Gastrocnemius medialis (tissue), 4 donors: ENCODE results near the gene ASCC1.

Source experiments
- CTCF ChIP-seq, 5 experiments: fragments of 450-650 bp in 3 of 5; fragments of 200-600 bp in 2 of 5; sonication (generic) in 2 of 5; IDR thresholded peaks in 4 of 5; conservative IDR thresholded peaks in 1 of 5; 1 replicate in 4 of 5; 2 replicates in 1 of 5; pipeline ENCODE4 v1.5.1; 2016 to 2019; ENCODE audit warnings: antibody characterized with exemption in 5 of 5, mild to moderate bottlenecking in 3 of 5, moderate library complexity in 3 of 5
- POLR2A ChIP-seq, 2 donors: fragments of 450-650 bp; IDR thresholded peaks; one replicate each; pipeline ENCODE4 v1.6.1; 2017; ENCODE audit warnings: antibody characterized with exemption in 2 of 2, mild to moderate bottlenecking in 2 of 2, moderate library complexity in 2 of 2

GRCh38 chr10:72053690-72054089, 162.4 kb downstream of the ASCC1 start:
- no peak for TF ChIP-seq CTCF (IDR thresholded peaks at IDR 0.05 in 4 of 5, conservative IDR thresholded peaks at IDR 0.05 in 1 of 5)
- no peak for TF ChIP-seq POLR2A (IDR thresholded peaks at IDR 0.05)
